ENCODE data around the gene ASIC2. TPM values are rescaled to one million over a fixed set of nuclear protein-coding genes. Genes with fewer than 3 reads are reported as not detected.

Gene ASIC2
- total RNA-seq, 1 donor, result not detected

GRCh38 chr17:33228548-33228947 is 64.5 kb downstream of the ASIC2 start:
- Histone ChIP-seq H3K27ac (ENCODE audit: low read depth, low read length) (no peak overlapping the region), H3K4me2 (ENCODE audit: insufficient read depth, low read length) (no peak overlapping the region), H3K36me3 (ENCODE audit: insufficient read depth, low read length) (no peaks in the 10 kb centered on the region), H3K79me2 (ENCODE audit: insufficient read depth, low read length) (no peaks in the 10 kb centered on the region), H3K4me1 (ENCODE audit: insufficient read depth, low read length) (no peaks in the 10 kb centered on the region), H3K4me3 (ENCODE audit: insufficient read depth, low read length) (no peak overlapping the region), H2AFZ (ENCODE audit: low read length) (no peak overlapping the region), H4K20me1 (ENCODE audit: insufficient read depth, low read length) (no peaks in the 10 kb centered on the region), H3K9me3 (ENCODE audit: low read depth, low read length) (no peaks in the 10 kb centered on the region), H3K27me3 (ENCODE audit: insufficient read depth, low read length) (no peaks in the 10 kb centered on the region)
- TF ChIP-seq CTCF (IDR thresholded peaks at IDR 0.05; ENCODE audit: extremely low read depth, low read depth, low read length), result no peak
- DNase-seq (ENCODE audit: insufficient read length, low spot score, missing footprints), result no peak

- H2AFZ ChIP-seq (ENCODE audit: low read length), result no peak overlapping the region
- H3K4me2 ChIP-seq (ENCODE audit: insufficient read depth, low read length), result no peak overlapping the region
- no peak for TF ChIP-seq CTCF (IDR thresholded peaks at IDR 0.05; ENCODE audit: extremely low read depth, low read depth, low read length)
- no peaks in the 10 kb centered on the region for H3K36me3 ChIP-seq (ENCODE audit: insufficient read depth, low read length)
- H3K27ac ChIP-seq (ENCODE audit: low read depth, low read length), result no peak overlapping the region
- no peaks in the 10 kb centered on the region for H3K27me3 ChIP-seq (ENCODE audit: insufficient read depth, low read length)
- H4K20me1 ChIP-seq (ENCODE audit: insufficient read depth, low read length), result no peaks in the 10 kb centered on the region
- H3K9me3 ChIP-seq (ENCODE audit: low read depth, low read length), result no peaks in the 10 kb centered on the region
- H3K79me2 ChIP-seq (ENCODE audit: insufficient read depth, low read length), result no peaks in the 10 kb centered on the region
- no peak for DNase-seq (ENCODE audit: insufficient read length, low spot score, missing footprints)
- H3K4me1 ChIP-seq (ENCODE audit: insufficient read depth, low read length), result no peaks in the 10 kb centered on the region
- H3K4me3 ChIP-seq (ENCODE audit: insufficient read depth, low read length), result no peak overlapping the region
Measured at GRCh38 chr17:33227911-33228310, 65.2 kb downstream of the ASIC2 start.

GRCh38 chr17:33225994-33226393 is 67.1 kb downstream of the ASIC2 start:
- Histone ChIP-seq H2AFZ (ENCODE audit: low read length) (no peak overlapping the region), H3K79me2 (ENCODE audit: insufficient read depth, low read length) (no peaks in the 10 kb centered on the region), H3K27me3 (ENCODE audit: insufficient read depth, low read length) (no peaks in the 10 kb centered on the region), H3K4me3 (ENCODE audit: insufficient read depth, low read length) (no peak overlapping the region), H3K4me1 (ENCODE audit: insufficient read depth, low read length) (no peaks in the 10 kb centered on the region), H3K27ac (ENCODE audit: low read depth, low read length) (no peak overlapping the region), H4K20me1 (ENCODE audit: insufficient read depth, low read length) (no peaks in the 10 kb centered on the region), H3K4me2 (ENCODE audit: insufficient read depth, low read length) (no peak overlapping the region), H3K9me3 (ENCODE audit: low read depth, low read length) (no peaks in the 10 kb centered on the region), H3K36me3 (ENCODE audit: insufficient read depth, low read length) (no peaks in the 10 kb centered on the region)
- DNase-seq (ENCODE audit: insufficient read length, low spot score, missing footprints), result no peak
- TF ChIP-seq CTCF (IDR thresholded peaks at IDR 0.05; ENCODE audit: extremely low read depth, low read depth, low read length), result no peak

DNA sequence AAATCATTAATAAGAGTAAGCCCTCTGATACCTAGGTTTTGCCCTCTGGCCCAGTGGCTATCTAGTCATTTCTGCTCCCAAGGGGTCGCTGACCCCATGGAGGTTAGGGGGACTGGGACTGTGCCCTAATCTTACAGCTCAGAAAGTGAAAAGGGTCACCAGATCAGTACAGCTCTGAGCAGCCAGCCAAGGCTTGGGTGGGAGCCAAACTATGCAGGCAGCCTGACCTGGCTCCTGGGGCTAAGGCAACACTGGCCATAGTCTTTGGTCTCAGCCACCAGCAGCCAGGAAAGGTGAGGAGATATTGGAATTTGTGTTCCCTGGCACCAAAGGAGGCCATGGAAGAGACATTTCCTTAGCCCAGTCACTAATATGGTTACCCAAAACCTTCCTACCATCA is 67.6 kb downstream of the ASIC2 start:
- no peak overlapping the region for H3K27ac ChIP-seq (ENCODE audit: low read depth, low read length)
- no peaks in the 10 kb centered on the region for H3K9me3 ChIP-seq (ENCODE audit: low read depth, low read length)
- H3K79me2 ChIP-seq (ENCODE audit: insufficient read depth, low read length), result no peaks in the 10 kb centered on the region
- DNase-seq (ENCODE audit: insufficient read length, low spot score, missing footprints), result no peak
- no peak overlapping the region for H3K4me2 ChIP-seq (ENCODE audit: insufficient read depth, low read length)
- H3K36me3 ChIP-seq (ENCODE audit: insufficient read depth, low read length), result no peaks in the 10 kb centered on the region
- no peaks in the 10 kb centered on the region for H3K4me1 ChIP-seq (ENCODE audit: insufficient read depth, low read length)
- H4K20me1 ChIP-seq (ENCODE audit: insufficient read depth, low read length), result no peaks in the 10 kb centered on the region
- H3K27me3 ChIP-seq (ENCODE audit: insufficient read depth, low read length), result no peaks in the 10 kb centered on the region
- no peak overlapping the region for H2AFZ ChIP-seq (ENCODE audit: low read length)
- no peak for TF ChIP-seq CTCF (IDR thresholded peaks at IDR 0.05; ENCODE audit: extremely low read depth, low read depth, low read length)
- no peak overlapping the region for H3K4me3 ChIP-seq (ENCODE audit: insufficient read depth, low read length)

Data from osteoblast (primary cell).